Stomach (tissue), 4 donors: Measurements from ENCODE around the gene SRSF3.

Experiments
- POLR2A ChIP-seq, 4 donors: fragments of 450-650 bp; IDR thresholded peaks; one replicate each; pipeline ENCODE4 v1.6.1; 2016; ENCODE audit warnings: antibody characterized with exemption in 4 of 4, control low read depth in 2 of 4, mild to moderate bottlenecking in 1 of 4, moderate library complexity in 1 of 4
- TF ChIP-seq, protein P1 (sequence below), 7 experiments: fragments of 450-650 bp in 4 of 7; fragments of 200-600 bp in 3 of 7; sonication (generic) in 3 of 7; IDR thresholded peaks; one replicate each; pipeline ENCODE4 v1.5.1; 2016 to 2019; ENCODE audit warnings: antibody characterized with exemption in 7 of 7, control low read depth in 2 of 7, mild to moderate bottlenecking in 1 of 7

DNA sequence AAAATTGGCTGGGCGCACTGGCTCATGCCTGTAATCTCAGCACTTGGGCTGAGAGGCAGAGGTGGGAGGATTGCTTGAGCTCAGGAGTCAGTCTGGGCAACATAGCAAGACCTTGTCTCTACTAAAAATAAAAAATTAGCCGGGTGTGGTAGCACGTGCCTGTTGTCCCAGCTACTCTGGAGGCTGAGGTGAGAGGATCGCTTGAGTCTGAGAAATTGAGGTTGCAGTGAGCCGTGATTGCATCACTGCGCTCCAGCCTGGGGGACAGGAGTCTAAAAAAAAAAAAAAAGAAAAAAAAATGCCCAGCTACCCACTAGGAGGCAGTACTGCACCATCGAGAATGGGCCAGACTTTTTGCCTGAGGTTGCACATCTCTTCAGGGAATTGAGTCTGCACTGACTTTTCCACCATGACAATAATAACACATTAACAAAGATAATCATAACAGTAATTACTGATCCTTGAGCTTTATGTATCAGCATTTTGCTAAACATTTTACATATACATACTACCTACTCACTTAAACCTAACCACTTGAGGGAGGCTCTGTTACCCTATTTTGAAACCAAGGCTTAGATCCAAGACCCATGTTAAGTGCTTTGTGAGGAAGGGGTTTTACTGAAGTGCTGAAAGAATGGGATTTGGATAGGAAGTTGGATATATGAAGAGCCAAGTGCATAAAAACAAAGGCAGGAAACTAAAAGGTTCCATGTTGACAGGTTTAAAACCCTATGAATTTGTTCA, 21.0 kb downstream of the SRSF3 start:
- TF ChIP-seq POLR2A (IDR thresholded peaks at IDR 0.05), result no peak
- TF ChIP-seq, protein P1, sequence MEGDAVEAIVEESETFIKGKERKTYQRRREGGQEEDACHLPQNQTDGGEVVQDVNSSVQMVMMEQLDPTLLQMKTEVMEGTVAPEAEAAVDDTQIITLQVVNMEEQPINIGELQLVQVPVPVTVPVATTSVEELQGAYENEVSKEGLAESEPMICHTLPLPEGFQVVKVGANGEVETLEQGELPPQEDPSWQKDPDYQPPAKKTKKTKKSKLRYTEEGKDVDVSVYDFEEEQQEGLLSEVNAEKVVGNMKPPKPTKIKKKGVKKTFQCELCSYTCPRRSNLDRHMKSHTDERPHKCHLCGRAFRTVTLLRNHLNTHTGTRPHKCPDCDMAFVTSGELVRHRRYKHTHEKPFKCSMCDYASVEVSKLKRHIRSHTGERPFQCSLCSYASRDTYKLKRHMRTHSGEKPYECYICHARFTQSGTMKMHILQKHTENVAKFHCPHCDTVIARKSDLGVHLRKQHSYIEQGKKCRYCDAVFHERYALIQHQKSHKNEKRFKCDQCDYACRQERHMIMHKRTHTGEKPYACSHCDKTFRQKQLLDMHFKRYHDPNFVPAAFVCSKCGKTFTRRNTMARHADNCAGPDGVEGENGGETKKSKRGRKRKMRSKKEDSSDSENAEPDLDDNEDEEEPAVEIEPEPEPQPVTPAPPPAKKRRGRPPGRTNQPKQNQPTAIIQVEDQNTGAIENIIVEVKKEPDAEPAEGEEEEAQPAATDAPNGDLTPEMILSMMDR (IDR thresholded peaks at IDR 0.05), result peak in 4 of 7 experiments; percentile 55 to 71 (median 70)
